Peyer's patch (tissue), 4 donors: ENCODE results near the gene SSH2.

Experiments
- CTCF ChIP-seq, 6 experiments: fragments of 450-650 bp in 4 of 6; fragments of 200-600 bp in 2 of 6; sonication (generic) in 1 of 6; IDR thresholded peaks; one replicate each; pipeline ENCODE4 v1.5.1; 2017 to 2019; ENCODE audit warnings: antibody characterized with exemption in 6 of 6, mild to moderate bottlenecking in 3 of 6, moderate library complexity in 1 of 6
- POLR2A ChIP-seq, 2 donors: fragments of 450-650 bp; IDR thresholded peaks; one replicate each; pipeline ENCODE4 v1.5.1; 2017; ENCODE audit warnings: antibody characterized with exemption in 2 of 2, mild to moderate bottlenecking in 2 of 2, moderate library complexity in 2 of 2

- no peak for TF ChIP-seq CTCF (IDR thresholded peaks at IDR 0.05)
- TF ChIP-seq POLR2A (IDR thresholded peaks at IDR 0.05), result no peak
Observed at GRCh38 chr17:29749045-29749825, 180.8 kb downstream of the SSH2 start.
